ENCODE data around the gene GSPT1. TPM values are rescaled to one million over a fixed set of nuclear protein-coding genes. Genes with fewer than 3 reads are reported as not detected.
A peak's percentile ranks its signal among the peaks of the same experiment; 100 is the strongest.

The GSPT1 gene
- total RNA-seq, 1 experiment from 2014 or later = 173 TPM

- TF ChIP-seq, protein P1, sequence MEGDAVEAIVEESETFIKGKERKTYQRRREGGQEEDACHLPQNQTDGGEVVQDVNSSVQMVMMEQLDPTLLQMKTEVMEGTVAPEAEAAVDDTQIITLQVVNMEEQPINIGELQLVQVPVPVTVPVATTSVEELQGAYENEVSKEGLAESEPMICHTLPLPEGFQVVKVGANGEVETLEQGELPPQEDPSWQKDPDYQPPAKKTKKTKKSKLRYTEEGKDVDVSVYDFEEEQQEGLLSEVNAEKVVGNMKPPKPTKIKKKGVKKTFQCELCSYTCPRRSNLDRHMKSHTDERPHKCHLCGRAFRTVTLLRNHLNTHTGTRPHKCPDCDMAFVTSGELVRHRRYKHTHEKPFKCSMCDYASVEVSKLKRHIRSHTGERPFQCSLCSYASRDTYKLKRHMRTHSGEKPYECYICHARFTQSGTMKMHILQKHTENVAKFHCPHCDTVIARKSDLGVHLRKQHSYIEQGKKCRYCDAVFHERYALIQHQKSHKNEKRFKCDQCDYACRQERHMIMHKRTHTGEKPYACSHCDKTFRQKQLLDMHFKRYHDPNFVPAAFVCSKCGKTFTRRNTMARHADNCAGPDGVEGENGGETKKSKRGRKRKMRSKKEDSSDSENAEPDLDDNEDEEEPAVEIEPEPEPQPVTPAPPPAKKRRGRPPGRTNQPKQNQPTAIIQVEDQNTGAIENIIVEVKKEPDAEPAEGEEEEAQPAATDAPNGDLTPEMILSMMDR (conservative IDR thresholded peaks at IDR 0.05) = no peak
- no peak overlapping the region for H2BK15ac ChIP-seq (ENCODE audit: low read depth, low read length)
- H3K23ac ChIP-seq (ENCODE audit: insufficient read length, low read depth, low read length) = no peak overlapping the region
- no peak overlapping the region for H3K9ac ChIP-seq (ENCODE audit: extremely low read depth, insufficient read length, low read length)
- H2BK20ac ChIP-seq (ENCODE audit: low read depth, low read length, poor library complexity, severe bottlenecking) = no peak overlapping the region
- H2BK5ac ChIP-seq (ENCODE audit: insufficient read length, low read length) = no peak overlapping the region
- peak overlapping the region in 1 of 3 experiments; percentile 64; a peak in 2 of 7 replicates for H3K27ac Mint-ChIP-seq
- H3K4me2 ChIP-seq (ENCODE audit: insufficient read depth, insufficient read length, low read length) = no peak overlapping the region
- H3K56ac ChIP-seq (ENCODE audit: insufficient read length, low read depth, low read length) = no peak overlapping the region
- H3K18ac ChIP-seq (ENCODE audit: insufficient read length, low read depth, low read length) = no peak overlapping the region
- H4K8ac ChIP-seq (replicated peaks; ENCODE audit: insufficient read length, low read depth, low read length) = no peak overlapping the region
- no peak overlapping the region for H2BK12ac ChIP-seq (ENCODE audit: insufficient read length, low read depth, low read length)
- no peak overlapping the region for H3K14ac ChIP-seq (ENCODE audit: insufficient read depth, low read length)
- H3K4ac ChIP-seq (ENCODE audit: low read depth, low read length) = no peak overlapping the region
- no peak overlapping the region for H4K5ac ChIP-seq (ENCODE audit: insufficient read length, low read depth, low read length)
- no CpG with 5 or more reads among the region's 5 CpGs for WGBS (ENCODE audit: extremely low coverage, insufficient read length, low lambda C conversion rate)
- H3K79me2 ChIP-seq (ENCODE audit: insufficient read depth, low read length) = peaks cover 3% of the 10 kb centered on the region; the same call in 1 of the 2 replicates
- no peaks in the 10 kb centered on the region for H3K9me3 Mint-ChIP-seq
- no peaks in the 10 kb centered on the region for H3K4me1 Mint-ChIP-seq
- H3K23me2 ChIP-seq (ENCODE audit: insufficient read length, low read depth, low read length, poor library complexity, severe bottlenecking) = no peaks in the 10 kb centered on the region
- no peak overlapping the region for H2AK5ac ChIP-seq (ENCODE audit: insufficient read length, low read length)
- no peak overlapping the region for H2BK120ac ChIP-seq (ENCODE audit: low read depth, low read length, poor library complexity, severe bottlenecking)
- H3K27me3 ChIP-seq (ENCODE audit: insufficient read depth, low read length) = no peaks in the 10 kb centered on the region
- no peaks in the 10 kb centered on the region for H3K9me3 ChIP-seq (ENCODE audit: control insufficient read depth, low read depth, low read length)
- H2AFZ ChIP-seq (ENCODE audit: low read length) = no peak overlapping the region
- H3K27me3 Mint-ChIP-seq (ENCODE audit: low read depth) = no peaks in the 10 kb centered on the region
- H4K91ac ChIP-seq (ENCODE audit: insufficient read length, low read depth, low read length) = no peak overlapping the region
- H3K27ac ChIP-seq (ENCODE audit: insufficient read length, low read depth, low read length) = no peak overlapping the region
- H3K79me1 ChIP-seq (ENCODE audit: insufficient read depth, low read depth, low read length, poor library complexity, severe bottlenecking) = peaks cover 9% of the 10 kb centered on the region
- no peak for DNase-seq
- no peak overlapping the region for H3K4me3 Mint-ChIP-seq
- no peaks in the 10 kb centered on the region for H3K4me1 ChIP-seq (ENCODE audit: insufficient read depth, low read length)
- peaks cover 64 to 95% (median 92%) of the 10 kb centered on the region in 3 experiments for H3K36me3 Mint-ChIP-seq (ENCODE audit: insufficient read depth in 1 of 3, low read depth in 3 of 3)
- H4K20me1 ChIP-seq (ENCODE audit: control insufficient read depth, insufficient read depth, insufficient read length) = no peaks in the 10 kb centered on the region
- H3T11ph ChIP-seq (ENCODE audit: low read length) = no peak overlapping the region
These were observed 71.9 kb downstream of the GSPT1 start for GRCh38 chr16:11843861-11844260.
